H9 (cell line): Measurements from ENCODE around the gene PTCSC3. TPM values are rescaled to one million over a fixed set of nuclear protein-coding genes. Genes with fewer than 3 reads are reported as not detected.
A peak's percentile ranks its signal among the peaks of the same experiment; 100 is the strongest.

ENCODE experiments used
- DNase-seq: peaks from one replicate; pipeline ENCODE4 v3.0.0-alpha.2; 2017
- H2AFZ ChIP-seq: one replicate; pipeline ENCODE4 v1.6.1; 2013; ENCODE audit warnings: mild to moderate bottlenecking, low read length, control low read depth, moderate library complexity
- H2AK5ac ChIP-seq: 2 replicates; pipeline ENCODE4 v1.6.1; 2013; ENCODE audit warnings: low read length, control low read depth, mixed read lengths; ENCODE audit not compliant: insufficient read length
- H2BK120ac ChIP-seq: one replicate; pipeline ENCODE4 v1.6.1; 2013; ENCODE audit warnings: low read depth, mild to moderate bottlenecking, low read length, control low read depth, inconsistent platforms; ENCODE audit not compliant: poor library complexity, severe bottlenecking
- H2BK12ac ChIP-seq: 2 replicates; pipeline ENCODE4 v1.6.1; 2013; ENCODE audit warnings: low read length, control low read depth, mixed read lengths, low read depth; ENCODE audit not compliant: insufficient read length
- H2BK15ac ChIP-seq: 2 replicates; pipeline ENCODE4 v1.6.1; 2013; ENCODE audit warnings: low read depth, low read length, control low read depth
- H2BK20ac ChIP-seq: one replicate; pipeline ENCODE4 v1.6.1; 2013; ENCODE audit warnings: low read depth, mild to moderate bottlenecking, low read length, control low read depth, inconsistent platforms; ENCODE audit not compliant: poor library complexity, severe bottlenecking
- H2BK5ac ChIP-seq: 2 replicates; pipeline ENCODE4 v1.6.1; 2013; ENCODE audit warnings: low read length, control low read depth, mixed read lengths; ENCODE audit not compliant: insufficient read length
- H3K14ac ChIP-seq: 2 replicates; pipeline ENCODE4 v1.6.1; 2013; ENCODE audit warnings: low read length, control low read depth; ENCODE audit not compliant: insufficient read depth
- H3K18ac ChIP-seq: 2 replicates; pipeline ENCODE4 v1.6.1; 2013; ENCODE audit warnings: low read depth, mild to moderate bottlenecking, mixed read lengths, low read length, control low read depth; ENCODE audit not compliant: insufficient read length
- H3K23ac ChIP-seq: 2 replicates; pipeline ENCODE4 v1.6.1; 2013; ENCODE audit warnings: low read length, control low read depth, mixed read lengths, low read depth; ENCODE audit not compliant: insufficient read length
- H3K23me2 ChIP-seq: 2 replicates; pipeline ENCODE4 v1.6.1; 2013; ENCODE audit warnings: low read depth, mild to moderate bottlenecking, mixed read lengths, low read length, control low read depth; ENCODE audit not compliant: insufficient read length, poor library complexity, severe bottlenecking
- H3K27ac ChIP-seq: 2 replicates; pipeline ENCODE4 v1.5.1; 2013; ENCODE audit warnings: low read length, control low read depth, mixed read lengths, low read depth; ENCODE audit not compliant: insufficient read length
- H3K27me3 ChIP-seq: 2 replicates; pipeline ENCODE4 v1.6.1; 2013; ENCODE audit warnings: low read length, control low read depth, inconsistent platforms; ENCODE audit not compliant: insufficient read depth
- H3K4ac ChIP-seq: 2 replicates; pipeline ENCODE4 v1.6.1; 2013; ENCODE audit warnings: low read depth, mild to moderate bottlenecking, control low read depth, inconsistent platforms, low read length, moderate library complexity
- H3K4me1 ChIP-seq: 2 replicates; pipeline ENCODE4 v1.6.1; 2013; ENCODE audit warnings: low read length, control low read depth, inconsistent platforms; ENCODE audit not compliant: insufficient read depth
- H3K4me2 ChIP-seq: 2 replicates; pipeline ENCODE4 v1.6.1; 2013; ENCODE audit warnings: low read length, control low read depth, mixed read lengths; ENCODE audit not compliant: insufficient read length, insufficient read depth
- H3K56ac ChIP-seq: 2 replicates; pipeline ENCODE4 v1.6.1; 2013; ENCODE audit warnings: low read depth, mild to moderate bottlenecking, mixed read lengths, low read length, control low read depth; ENCODE audit not compliant: insufficient read length
- H3K79me1 ChIP-seq: 2 replicates; pipeline ENCODE4 v1.6.1; 2013; ENCODE audit warnings: low read depth, mild to moderate bottlenecking, moderate library complexity, low read length, control low read depth, inconsistent platforms; ENCODE audit not compliant: insufficient read depth, poor library complexity, severe bottlenecking
- H3K79me2 ChIP-seq: 2 replicates; pipeline ENCODE4 v1.6.1; 2013; ENCODE audit warnings: low read length, control low read depth, inconsistent platforms; ENCODE audit not compliant: insufficient read depth
- H3K9ac ChIP-seq: 2 replicates; pipeline ENCODE4 v1.6.1; 2013; ENCODE audit warnings: low read length, control low read depth, mixed read lengths; ENCODE audit not compliant: insufficient read length; ENCODE audit errors: extremely low read depth
- H3K9me3 ChIP-seq: one replicate; pipeline ENCODE4 v1.6.1; 2013; ENCODE audit warnings: low read depth, low read length, inconsistent platforms; ENCODE audit not compliant: control insufficient read depth
- H3T11ph ChIP-seq: one replicate; pipeline ENCODE4 v1.6.1; 2013; ENCODE audit warnings: mild to moderate bottlenecking, low read length, control low read depth, inconsistent platforms
- H4K20me1 ChIP-seq: one replicate; pipeline ENCODE4 v1.6.1; 2013; ENCODE audit not compliant: control insufficient read depth, insufficient read length, insufficient read depth
- H4K5ac ChIP-seq: 2 replicates; pipeline ENCODE4 v1.6.1; 2013; ENCODE audit warnings: low read depth, mild to moderate bottlenecking, mixed read lengths, low read length, control low read depth; ENCODE audit not compliant: insufficient read length
- H4K8ac ChIP-seq: replicated peaks from 2 replicates; pipeline ENCODE4 v1.6.1; 2013; ENCODE audit warnings: low read length, control low read depth, mixed read lengths, low read depth; ENCODE audit not compliant: insufficient read length
- H4K91ac ChIP-seq: 2 replicates; pipeline ENCODE4 v1.6.1; 2013; ENCODE audit warnings: low read depth, mild to moderate bottlenecking, moderate library complexity, mixed read lengths, low read length, control low read depth; ENCODE audit not compliant: insufficient read length
- H3K27ac Mint-ChIP-seq, 3 experiments: 2 replicates in 2 of 3; 3 replicates in 1 of 3; pipeline ENCODE4 v1.8.0; 2020 to 2021; ENCODE audit warnings: mixed read lengths in 3 of 3, mild to moderate bottlenecking in 1 of 3, moderate library complexity in 1 of 3
- H3K27me3 Mint-ChIP-seq: 2 replicates; pipeline ENCODE4 v1.8.0; 2021; ENCODE audit warnings: low read depth, mild to moderate bottlenecking, moderate library complexity, mixed read lengths
- H3K36me3 Mint-ChIP-seq, 3 experiments: 2 replicates in 2 of 3; 3 replicates in 1 of 3; pipeline ENCODE4 v1.8.0; 2020 to 2021; ENCODE audit warnings: low read depth in 3 of 3, mixed read lengths in 3 of 3; ENCODE audit not compliant: insufficient read depth in 1 of 3
- H3K4me1 Mint-ChIP-seq, 2 experiments: 2 replicates each; pipeline ENCODE4 v1.8.0; 2020; ENCODE audit warnings: mixed read lengths in 2 of 2
- H3K4me3 Mint-ChIP-seq, 2 experiments: 2 replicates in 1 of 2; 3 replicates in 1 of 2; pipeline ENCODE4 v1.8.0; 2020 to 2021; ENCODE audit warnings: mild to moderate bottlenecking in 2 of 2, mixed read lengths in 2 of 2, moderate library complexity in 1 of 2
- H3K9me3 Mint-ChIP-seq, 2 experiments: 2 replicates in 1 of 2; 3 replicates in 1 of 2; pipeline ENCODE4 v1.8.0; 2020; ENCODE audit warnings: mild to moderate bottlenecking in 2 of 2, mixed read lengths in 2 of 2, moderate library complexity in 1 of 2
- CTCF ChIP-seq: fragments of 200-600 bp; sonication (generic); conservative IDR thresholded peaks from 3 replicates; pipeline ENCODE4 v1.8.0; 2021; ENCODE audit warnings: antibody characterized with exemption, mild to moderate bottlenecking
- WGBS: extraction: QIAGEN DNeasy Blood & Tissue Kit; methylation state at CpG from one replicate; pipeline ENCODE4 v1.1.7; 2013; ENCODE audit warnings: missing lambda C conversion rate, low lambda C conversion rate, mixed read lengths; ENCODE audit not compliant: insufficient read length; ENCODE audit errors: extremely low coverage; 5-methylcytosine and 5-hydroxymethylcytosine counted together
- total RNA-seq: library from RNA; stranded (reverse); gene quantifications from 2 replicates; pipeline ENCODE4 v1.2.1, GENCODE V29; 2021

PTCSC3 gene
- total RNA-seq, 1 experiment from 2014 or later: not detected

DNA sequence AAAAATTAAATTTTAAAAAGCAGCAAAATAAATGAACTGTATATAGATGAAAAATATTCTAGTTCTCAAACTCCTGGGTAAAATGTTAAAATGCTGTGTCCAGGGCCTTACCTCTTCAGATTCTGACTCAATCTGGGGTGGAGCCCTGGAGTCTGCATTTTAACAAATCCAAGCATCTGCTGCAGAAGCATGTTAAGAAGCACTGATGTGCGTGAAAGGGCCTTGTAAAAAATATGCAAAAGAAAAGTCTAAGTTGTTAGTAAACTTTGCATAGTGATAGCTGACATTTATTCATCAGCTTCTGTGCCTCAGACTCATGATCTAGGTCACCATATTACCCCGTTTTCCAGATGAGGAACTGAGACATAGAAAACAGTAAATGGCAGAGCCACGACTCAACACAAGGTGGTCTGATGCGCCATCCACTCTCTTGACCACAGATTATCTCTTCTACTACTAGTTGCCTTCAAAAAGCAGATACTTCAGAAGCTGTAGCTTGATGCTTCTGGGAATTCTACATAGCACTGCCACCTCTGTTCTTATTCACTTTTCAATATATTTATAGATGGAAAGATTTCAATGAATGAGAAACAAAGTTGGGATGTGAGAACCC, 28.0 kb upstream of the PTCSC3 start:
- no peak overlapping the region for H2BK15ac ChIP-seq
- no peak overlapping the region for H3K56ac ChIP-seq
- H2BK120ac ChIP-seq: no peak overlapping the region
- H3K23me2 ChIP-seq: no peaks in the 10 kb centered on the region
- H3K4me2 ChIP-seq: no peak overlapping the region
- H3K79me1 ChIP-seq: no peaks in the 10 kb centered on the region
- no peak overlapping the region for H3K18ac ChIP-seq
- no peak overlapping the region for H2BK12ac ChIP-seq
- Mint-ChIP-seq H3K36me3 (no peaks in the 10 kb centered on the region; a peak in 1 of 7 replicates), H3K9me3 (peaks cover 4 to 5% of the 10 kb centered on the region in 2 experiments; a peak in 2 of 5 replicates), H3K27me3 (no peaks in the 10 kb centered on the region; the same call in 1 of the 2 replicates), H3K4me1 (no peaks in the 10 kb centered on the region), H3K4me3 (no peak overlapping the region), H3K27ac (no peak overlapping the region)
- H3K23ac ChIP-seq: no peak overlapping the region
- H4K8ac ChIP-seq: no peak overlapping the region
- no peak overlapping the region for H3K4ac ChIP-seq
- no peak overlapping the region for H2BK5ac ChIP-seq
- no peak overlapping the region for H2BK20ac ChIP-seq
- H3K27ac ChIP-seq: no peak overlapping the region
- H3K9ac ChIP-seq: no peak overlapping the region
- no peaks in the 10 kb centered on the region for H3K9me3 ChIP-seq
- no peak overlapping the region for H2AK5ac ChIP-seq
- H3K4me1 ChIP-seq: no peaks in the 10 kb centered on the region
- no peak overlapping the region for H3T11ph ChIP-seq
- H3K79me2 ChIP-seq: no peaks in the 10 kb centered on the region
- H3K27me3 ChIP-seq: no peaks in the 10 kb centered on the region
- no peak for DNase-seq
- peak; percentile 39; the same call in 2 of the 3 replicates for TF ChIP-seq CTCF
- H4K5ac ChIP-seq: no peak overlapping the region
- WGBS: no CpG with 5 or more reads among the region's 4 CpGs
- H2AFZ ChIP-seq: no peak overlapping the region
- H4K91ac ChIP-seq: no peak overlapping the region
- H3K14ac ChIP-seq: no peak overlapping the region
- H4K20me1 ChIP-seq: no peaks in the 10 kb centered on the region
